Endothelial cell of umbilical vein (primary cell): ENCODE results near the gene ETHE1. TPM values are rescaled to one million over a fixed set of nuclear protein-coding genes. Genes with fewer than 3 reads are reported as not detected.

ENCODE experiments used
- BruUV-seq: library from RNA; stranded (reverse); fragments of 400-500 nt; replicated peaks from 2 replicates; lab custom pipeline; 2021; lab: Mats Ljungman, UMichigan
- CTCF ChIA-PET: fragments of 300-600, 350-600 bp; sonication (Branson Sonifier 250); formaldehyde crosslinking; loops from one replicate; lab custom pipeline; 2021; ENCODE audit warnings: antibody characterized with exemption, inconsistent platforms; lab: Charles Lee
- POLR2A ChIA-PET: fragments of 300-600, 350-600 bp; sonication (Branson Sonifier 250); formaldehyde crosslinking; loops from one replicate; lab custom pipeline; 2021; ENCODE audit warnings: antibody characterized with exemption, inconsistent platforms; lab: Charles Lee
- DNase-seq: peaks from one replicate; pipeline ENCODE4 v3.0.0-alpha.2; 2011; ENCODE audit warnings: low read depth, low spot score
- FAIRE-seq: peaks from 2 replicates; lab custom pipeline; 2011; peaks lifted over from hg19 to GRCh38; lab: Jason Lieb, UNC
- H2AFZ ChIP-seq: 2 replicates; pipeline ENCODE4 v1.6.0; 2012; ENCODE audit warnings: low read depth, low read length, control low read depth, inconsistent platforms
- H3K27ac ChIP-seq: 2 replicates; pipeline ENCODE4 v1.5.1; 2011; ENCODE audit warnings: low read depth, mild to moderate bottlenecking, control low read depth, low read length, moderate library complexity; ENCODE audit not compliant: insufficient read depth
- H3K27me3 ChIP-seq, 2 experiments: 2 replicates each; pipeline versions ENCODE4 v1.6.0 to v1.6.1; 2011; ENCODE audit warnings: low read length in 2 of 2, mixed read lengths in 1 of 2; ENCODE audit not compliant: control insufficient read depth in 2 of 2, insufficient read depth in 2 of 2
- H3K36me3 ChIP-seq, 2 experiments: 2 replicates in 1 of 2; 3 replicates in 1 of 2; pipeline ENCODE4 v1.5.1; 2011; ENCODE audit warnings: low read length in 2 of 2, mild to moderate bottlenecking in 1 of 2, moderate library complexity in 1 of 2; ENCODE audit not compliant: control insufficient read depth in 2 of 2, insufficient read depth in 2 of 2; ENCODE audit errors: extremely low read depth in 1 of 2
- H3K4me1 ChIP-seq: 3 replicates; pipeline ENCODE4 v1.5.1; 2011; ENCODE audit warnings: mild to moderate bottlenecking, low read length; ENCODE audit not compliant: control insufficient read depth, insufficient read depth; ENCODE audit errors: extremely low read depth
- H3K4me2 ChIP-seq: 2 replicates; pipeline ENCODE4 v1.6.1; 2011; ENCODE audit warnings: low read length, control low read depth, mixed read lengths; ENCODE audit not compliant: insufficient read depth
- H3K4me3 ChIP-seq, 3 experiments: fragments of 200-600 bp in 1 of 3; sonication (generic), shearing (Covaris generic) in 1 of 3; replicated peaks in 1 of 3; 2 replicates each; pipeline ENCODE4 v1.5.1; 2011 to 2016; ENCODE audit warnings: control low read depth in 3 of 3, low read length in 3 of 3, mild to moderate bottlenecking in 2 of 3, inconsistent platforms in 1 of 3, low read depth in 1 of 3, moderate library complexity in 1 of 3; ENCODE audit not compliant: insufficient read depth in 1 of 3
- H3K79me2 ChIP-seq: 2 replicates; pipeline ENCODE4 v1.6.0; 2012; ENCODE audit warnings: low read length, inconsistent platforms; ENCODE audit not compliant: control insufficient read depth, insufficient read depth
- H3K9ac ChIP-seq: replicated peaks from 2 replicates; pipeline ENCODE3; 2011; ENCODE audit warnings: low read length, control low read depth; ENCODE audit not compliant: insufficient read depth; ENCODE audit errors: extremely low read depth
- H3K9me1 ChIP-seq: replicated peaks from 3 replicates; pipeline ENCODE4 v1.6.0; 2011; ENCODE audit warnings: mild to moderate bottlenecking, low read length; ENCODE audit not compliant: control insufficient read depth, insufficient read depth; ENCODE audit errors: extremely low read depth
- H3K9me3 ChIP-seq: replicated peaks from 2 replicates; pipeline ENCODE4 v1.5.1; 2012; ENCODE audit warnings: low read length, inconsistent platforms; ENCODE audit not compliant: control insufficient read depth, insufficient read depth
- H4K20me1 ChIP-seq: replicated peaks from 2 replicates; pipeline ENCODE3; 2011; ENCODE audit warnings: mild to moderate bottlenecking, low read length; ENCODE audit not compliant: control insufficient read depth, insufficient read depth; ENCODE audit errors: extremely low read depth
- CTCF ChIP-seq, 2 donors: IDR thresholded peaks; 1 replicate in 1 of 2; 2 replicates in 1 of 2; pipeline ENCODE4 v1.5.1; 2011; ENCODE audit warnings: low read length in 2 of 2, mild to moderate bottlenecking in 2 of 2, moderate library complexity in 2 of 2, control low read depth in 1 of 2, inconsistent platforms in 1 of 2, low read depth in 1 of 2; ENCODE audit not compliant: insufficient read depth in 1 of 2; ENCODE audit errors: extremely low read depth in 1 of 2
- EZH2 ChIP-seq: IDR thresholded peaks from 2 replicates; pipeline ENCODE4 v1.6.1; 2012; ENCODE audit warnings: borderline replicate concordance, low read depth, mild to moderate bottlenecking, moderate library complexity, low read length, inconsistent platforms; ENCODE audit not compliant: severe bottlenecking
- FOS ChIP-seq: IDR thresholded peaks from 2 replicates; pipeline ENCODE4 v1.6.1; 2011; ENCODE audit warnings: mild to moderate bottlenecking, low read length, moderate library complexity, borderline replicate concordance; ENCODE audit not compliant: insufficient read depth
- GATA2 ChIP-seq: IDR thresholded peaks from 2 replicates; pipeline ENCODE4 v1.7.0; 2011; ENCODE audit warnings: low read depth, mild to moderate bottlenecking, moderate library complexity, mixed read lengths, low read length; ENCODE audit not compliant: insufficient read length, insufficient read depth
- JUN ChIP-seq: IDR thresholded peaks from 2 replicates; pipeline ENCODE4 v1.6.1; 2011; ENCODE audit warnings: borderline replicate concordance, low read depth; ENCODE audit not compliant: insufficient read length, insufficient read depth
- MYC ChIP-seq: IDR thresholded peaks from one replicate; pipeline ENCODE4 v1.6.1; 2011; ENCODE audit warnings: mild to moderate bottlenecking, low read depth, low read length
- POLR2A ChIP-seq: IDR thresholded peaks from 2 replicates; pipeline ENCODE4 v1.6.1; 2012; ENCODE audit warnings: low read depth, mild to moderate bottlenecking, control low read depth, low read length
- POLR2AphosphoS5 ChIP-seq: IDR thresholded peaks from 2 replicates; pipeline ENCODE4 v1.6.1; 2012; ENCODE audit warnings: low read depth, mild to moderate bottlenecking, control low read depth, low read length, moderate library complexity; ENCODE audit not compliant: insufficient read depth
- dilution Hi-C: fragments of 300-500 bp; cut with MboI; formaldehyde crosslinking; loops from one replicate; pipeline ENCODE4 v1.15.0; 2019; ENCODE audit warnings: low sequenced_read_pairs; ENCODE audit not compliant: extremely low pct_ligation_motif_present
- intact Hi-C: fragments of 100-400 bp; cut with micrococcal nuclease; formaldehyde crosslinking; loops from one replicate; pipeline ENCODE4 v1.10.0; 2022
- polyA plus RNA-seq, 4 experiments: library from polyadenylated mRNA; depleted of rRNA in 3 of 4; stranded (reverse) in 3 of 4; unstranded in 1 of 4; fragments of >200 nt; gene quantifications; 2 replicates each; pipeline versions ENCODE4 v1.2.1 to v1.2.3, GENCODE V29; 2011 to 2012; ENCODE audit warnings: missing spikeins in 1 of 4
- total RNA-seq: library from RNA; stranded (reverse); gene quantifications from 2 replicates; pipeline ENCODE4 v1.2.3, GENCODE V29; 2021
- TF ChIP-seq, protein P1 (sequence below): IDR thresholded peaks from 2 replicates; pipeline ENCODE4 v1.6.1; 2011; ENCODE audit not compliant: insufficient read depth, insufficient read length

The ETHE1 gene
- total and polyA plus RNA-seq, 2 donors (not counting 3 experiments of a cell fraction or from before 2014, with no cell fraction given), result 34.5 to 124 TPM

GRCh38 chr19:43544077-43544476 is 17.1 kb upstream of the ETHE1 start:
- H3K9me1 ChIP-seq, result no peaks in the 10 kb centered on the region
- FAIRE-seq, result no peak
- no TSS peak for BruUV-seq

More at GRCh38 chr19:43544077-43544476, 17.1 kb upstream of the ETHE1 start:
- Histone ChIP-seq H3K27ac (no peak overlapping the region), H2AFZ (no peak overlapping the region), H3K9ac (no peak overlapping the region), H3K4me2 (no peak overlapping the region), H3K4me1 (no peaks in the 10 kb centered on the region), H4K20me1 (no peaks in the 10 kb centered on the region), H3K27me3 (no peaks in the 10 kb centered on the region), H3K79me2 (no peaks in the 10 kb centered on the region), H3K36me3 (peaks cover 5 to 30% of the 10 kb centered on the region in 2 experiments), H3K9me3 (no peaks in the 10 kb centered on the region), H3K4me3 (no peak overlapping the region)
- intact Hi-C loops, result no loop called here
- dilution Hi-C loops, result no loop called here
- no peak for TF ChIP-seq EZH2
- no peak for TF ChIP-seq MYC
- no peak for TF ChIP-seq GATA2
- TF ChIP-seq, protein P1, sequence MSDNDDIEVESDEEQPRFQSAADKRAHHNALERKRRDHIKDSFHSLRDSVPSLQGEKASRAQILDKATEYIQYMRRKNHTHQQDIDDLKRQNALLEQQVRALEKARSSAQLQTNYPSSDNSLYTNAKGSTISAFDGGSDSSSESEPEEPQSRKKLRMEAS, result no peak
- no peak for TF ChIP-seq JUN
- no peak for TF ChIP-seq POLR2AphosphoS5
- no peak for TF ChIP-seq POLR2A
- no peak for TF ChIP-seq FOS
- TF ChIP-seq CTCF (IDR thresholded peaks at IDR 0.05; ENCODE audit: extremely low read depth in 1 of 2, insufficient read depth in 1 of 2, low read depth in 1 of 2, low read length in 2 of 2), result no peak
- DNase-seq, result no peak
- CTCF ChIA-PET, result interaction anchor here (0.8 to 1.9 kb wide), 3 partner anchors 11 to 266 kb away, joined by 3 to 12 read pairs (median 4); no protein-coding TSS in a partner anchor
- POLR2A ChIA-PET, result no interaction called here
